Neural progenitor cell (in vitro differentiated cells): ENCODE data around the gene FAM83E. TPM values are rescaled to one million over a fixed set of nuclear protein-coding genes. Genes with fewer than 3 reads are reported as not detected.
"Not testable (repeated sequence)": the region's sequence is repeated elsewhere in the genome, so short reads cannot be mapped to it uniquely, and the experiment has no call there.

Experiments used
- DNase-seq: peaks from one replicate; pipeline ENCODE4 v3.0.0-alpha.2; 2016; ENCODE audit warnings: low spot score
- H2AFZ ChIP-seq: fragments of 200-600 bp; sonication (generic); replicated peaks from 2 replicates; pipeline ENCODE4 v1.6.1; 2016; ENCODE audit warnings: antibody characterized with exemption
- H3F3A ChIP-seq: fragments of 200-600 bp; sonication (generic); 2 replicates; pipeline ENCODE4 v1.6.1; 2016; ENCODE audit warnings: antibody characterized with exemption, low read depth
- H3K27ac ChIP-seq: fragments of 200-600 bp; sonication (generic); 2 replicates; pipeline ENCODE4 v1.5.1; 2016; ENCODE audit warnings: mild to moderate bottlenecking
- H3K27me3 ChIP-seq: fragments of 200-600 bp; sonication (generic); 2 replicates; pipeline ENCODE4 v1.6.1; 2016; ENCODE audit warnings: mild to moderate bottlenecking, moderate library complexity
- H3K36me3 ChIP-seq: fragments of 200-600 bp; sonication (generic); 2 replicates; pipeline ENCODE4 v1.5.1; 2016
- H3K4me1 ChIP-seq: fragments of 200-600 bp; sonication (generic); 2 replicates; pipeline ENCODE4 v1.6.1; 2016; ENCODE audit warnings: mixed run types
- H3K4me2 ChIP-seq: fragments of 200-600 bp; sonication (generic); 2 replicates; pipeline ENCODE4 v1.6.1; 2016
- H3K4me3 ChIP-seq: fragments of 200-600 bp; sonication (generic); 2 replicates; pipeline ENCODE4 v1.5.1; 2016
- H3K79me2 ChIP-seq: fragments of 200-600 bp; sonication (generic); 2 replicates; pipeline ENCODE4 v1.6.1; 2016; ENCODE audit warnings: low read depth
- H3K9ac ChIP-seq: fragments of 200-600 bp; sonication (generic); 2 replicates; pipeline ENCODE4 v1.6.1; 2016
- H3K9me3 ChIP-seq: fragments of 200-600 bp; sonication (generic); 2 replicates; pipeline ENCODE4 v1.5.1; 2016; ENCODE audit warnings: low read depth
- H4K20me1 ChIP-seq: fragments of 200-600 bp; sonication (generic); 2 replicates; pipeline ENCODE4 v1.6.1; 2016; ENCODE audit warnings: low read depth
- H3K27ac Mint-ChIP-seq: 3 replicates; pipeline ENCODE4 v1.8.0; 2021; ENCODE audit warnings: mixed read lengths
- H3K27me3 Mint-ChIP-seq: 2 replicates; pipeline ENCODE4 v1.8.0; 2022; ENCODE audit warnings: low read depth, mild to moderate bottlenecking, inconsistent platforms, moderate library complexity, mixed read lengths; ENCODE audit not compliant: insufficient read depth
- H3K36me3 Mint-ChIP-seq: 3 replicates; pipeline ENCODE4 v1.8.0; 2021; ENCODE audit warnings: mixed read lengths
- H3K4me1 Mint-ChIP-seq: 3 replicates; pipeline ENCODE4 v1.8.0; 2021; ENCODE audit warnings: mixed read lengths
- H3K4me3 Mint-ChIP-seq: 3 replicates; pipeline ENCODE4 v1.8.0; 2021; ENCODE audit warnings: mild to moderate bottlenecking, moderate library complexity, mixed read lengths
- H3K9me3 Mint-ChIP-seq: 3 replicates; pipeline ENCODE4 v1.8.0; 2020; ENCODE audit warnings: mixed read lengths
- EZH2 ChIP-seq: fragments of 200-600 bp; sonication (generic); IDR thresholded peaks from 2 replicates; pipeline ENCODE4 v1.6.1; 2017; ENCODE audit warnings: antibody characterized with exemption, mild to moderate bottlenecking, moderate library complexity
- EZH2phosphoT487 ChIP-seq: fragments of 200-600 bp; sonication (generic); IDR thresholded peaks from 2 replicates; pipeline ENCODE4 v1.6.1; 2017; ENCODE audit warnings: antibody characterized with exemption
- total RNA-seq: library from RNA; depleted of rRNA; stranded (reverse); fragments of >200 nt; gene quantifications from 2 replicates; pipeline ENCODE4 v1.2.3, GENCODE V29; 2015; ENCODE audit warnings: low replicate concordance
- TF ChIP-seq, protein P1 (sequence below): fragments of 200-600 bp; sonication (generic); IDR thresholded peaks from 2 replicates; pipeline ENCODE4 v1.5.1; 2017; ENCODE audit warnings: antibody characterized with exemption, mild to moderate bottlenecking

Gene FAM83E
- total RNA-seq, 1 donor from 2014 or later: 0.06 TPM

DNA sequence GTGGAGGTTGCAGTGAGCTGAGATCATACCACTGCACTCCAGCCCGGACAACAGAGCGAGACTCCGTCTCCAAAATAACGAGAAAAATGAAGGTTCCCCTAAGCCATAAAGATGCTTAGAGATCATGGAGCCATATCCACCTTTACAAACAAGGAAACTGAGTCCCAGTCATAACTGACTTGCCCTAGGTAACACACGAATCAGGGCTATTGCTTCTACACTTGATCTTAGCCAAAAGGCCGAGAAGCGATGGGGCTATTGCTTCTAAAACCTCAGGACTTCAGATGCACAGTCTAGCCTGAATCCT is 19.1 kb upstream of the FAM83E start:
- Mint-ChIP-seq H3K27ac (no peak overlapping the region), H3K4me1 (peaks cover 68% of the 10 kb centered on the region), H3K27me3 (peaks cover 8% of the 10 kb centered on the region), H3K9me3 (no peaks in the 10 kb centered on the region), H3K4me3 (peak overlapping the region; percentile 88), H3K36me3 (peaks cover 7% of the 10 kb centered on the region)
- Histone ChIP-seq H3K4me1 (peaks cover 28% of the 10 kb centered on the region), H3K4me2 (peak overlapping the region; percentile 98), H3K27ac (no peak overlapping the region), H3K79me2 (peaks cover 10% of the 10 kb centered on the region), H2AFZ (no peak overlapping the region), H3K4me3 (peak overlapping the region; percentile 23), H3K27me3 (no peaks in the 10 kb centered on the region), H3K9ac (no peak overlapping the region), H3K36me3 (no peaks in the 10 kb centered on the region), H3K9me3 (no peaks in the 10 kb centered on the region), H3F3A (peaks cover 69% of the 10 kb centered on the region), H4K20me1 (peaks cover 35% of the 10 kb centered on the region)
- DNase-seq: no peak
- no peak for TF ChIP-seq EZH2
- TF ChIP-seq, protein P1, sequence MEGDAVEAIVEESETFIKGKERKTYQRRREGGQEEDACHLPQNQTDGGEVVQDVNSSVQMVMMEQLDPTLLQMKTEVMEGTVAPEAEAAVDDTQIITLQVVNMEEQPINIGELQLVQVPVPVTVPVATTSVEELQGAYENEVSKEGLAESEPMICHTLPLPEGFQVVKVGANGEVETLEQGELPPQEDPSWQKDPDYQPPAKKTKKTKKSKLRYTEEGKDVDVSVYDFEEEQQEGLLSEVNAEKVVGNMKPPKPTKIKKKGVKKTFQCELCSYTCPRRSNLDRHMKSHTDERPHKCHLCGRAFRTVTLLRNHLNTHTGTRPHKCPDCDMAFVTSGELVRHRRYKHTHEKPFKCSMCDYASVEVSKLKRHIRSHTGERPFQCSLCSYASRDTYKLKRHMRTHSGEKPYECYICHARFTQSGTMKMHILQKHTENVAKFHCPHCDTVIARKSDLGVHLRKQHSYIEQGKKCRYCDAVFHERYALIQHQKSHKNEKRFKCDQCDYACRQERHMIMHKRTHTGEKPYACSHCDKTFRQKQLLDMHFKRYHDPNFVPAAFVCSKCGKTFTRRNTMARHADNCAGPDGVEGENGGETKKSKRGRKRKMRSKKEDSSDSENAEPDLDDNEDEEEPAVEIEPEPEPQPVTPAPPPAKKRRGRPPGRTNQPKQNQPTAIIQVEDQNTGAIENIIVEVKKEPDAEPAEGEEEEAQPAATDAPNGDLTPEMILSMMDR: no peak
- no peak for TF ChIP-seq EZH2phosphoT487

DNA sequence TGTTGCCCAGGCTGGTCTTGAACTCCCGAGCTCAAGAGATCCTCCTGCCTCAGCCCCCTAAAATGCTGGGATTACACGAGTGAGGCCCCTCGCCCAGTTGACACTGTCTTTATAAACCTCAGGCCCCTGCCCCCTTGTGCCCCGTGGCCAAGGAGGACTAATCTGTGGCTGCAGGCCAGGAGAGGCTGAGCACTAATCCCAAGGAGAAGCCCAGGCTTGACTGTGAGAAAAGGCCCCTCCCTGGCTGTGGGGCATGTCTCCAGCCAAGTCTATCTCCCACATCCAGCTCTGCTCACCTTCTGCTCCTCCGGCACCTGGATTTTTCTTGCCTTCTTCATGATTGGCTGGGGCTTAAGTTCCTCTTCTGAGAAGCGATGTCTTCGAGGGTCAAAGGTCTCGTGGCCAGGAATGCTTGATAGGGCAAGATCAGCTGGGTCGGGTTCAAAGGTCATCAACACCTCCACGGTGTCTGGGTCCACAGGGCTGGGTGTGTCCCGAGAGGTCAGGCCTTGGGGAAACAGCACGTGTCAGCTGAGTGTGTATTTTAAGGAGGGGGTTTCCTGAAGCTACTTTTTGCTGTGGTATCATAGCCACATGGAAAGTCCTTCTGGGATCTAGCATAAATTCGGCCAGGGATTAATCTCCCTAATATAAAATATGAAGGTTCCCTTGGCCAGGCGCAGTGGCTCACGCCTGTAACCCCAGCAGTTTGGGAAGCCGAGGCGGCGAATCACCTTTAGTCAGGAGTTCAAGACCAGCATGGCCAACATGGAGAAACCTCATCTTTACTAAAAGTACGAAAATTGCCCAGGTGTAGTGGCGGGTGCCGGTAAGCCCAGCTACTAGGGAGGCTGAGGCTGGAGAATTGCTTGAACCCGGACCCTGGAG is 18.5 kb upstream of the FAM83E start:
- H3K79me2 ChIP-seq: peaks cover 10% of the 10 kb centered on the region
- no peak overlapping the region for H2AFZ ChIP-seq
- Mint-ChIP-seq H3K9me3 (no peaks in the 10 kb centered on the region), H3K4me1 (peaks cover 62% of the 10 kb centered on the region), H3K27ac (no peak overlapping the region), H3K36me3 (peaks cover 4% of the 10 kb centered on the region), H3K4me3 (peak overlapping the region; percentile 88), H3K27me3 (peaks cover 8% of the 10 kb centered on the region)
- no peaks in the 10 kb centered on the region for H3K27me3 ChIP-seq
- DNase-seq: no peak
- no peaks in the 10 kb centered on the region for H3K36me3 ChIP-seq
- H3K9me3 ChIP-seq: no peaks in the 10 kb centered on the region
- no peak overlapping the region for H3K27ac ChIP-seq
- TF ChIP-seq, protein P1: no peak
- TF ChIP-seq EZH2phosphoT487: no peak
- no peak for TF ChIP-seq EZH2
- no peak overlapping the region for H3K4me2 ChIP-seq
- no peak overlapping the region for H3K9ac ChIP-seq
- peaks cover 69% of the 10 kb centered on the region for H3F3A ChIP-seq
- peaks cover 35% of the 10 kb centered on the region for H4K20me1 ChIP-seq
- H3K4me3 ChIP-seq: no peak overlapping the region
- H3K4me1 ChIP-seq: peaks cover 24% of the 10 kb centered on the region

DNA sequence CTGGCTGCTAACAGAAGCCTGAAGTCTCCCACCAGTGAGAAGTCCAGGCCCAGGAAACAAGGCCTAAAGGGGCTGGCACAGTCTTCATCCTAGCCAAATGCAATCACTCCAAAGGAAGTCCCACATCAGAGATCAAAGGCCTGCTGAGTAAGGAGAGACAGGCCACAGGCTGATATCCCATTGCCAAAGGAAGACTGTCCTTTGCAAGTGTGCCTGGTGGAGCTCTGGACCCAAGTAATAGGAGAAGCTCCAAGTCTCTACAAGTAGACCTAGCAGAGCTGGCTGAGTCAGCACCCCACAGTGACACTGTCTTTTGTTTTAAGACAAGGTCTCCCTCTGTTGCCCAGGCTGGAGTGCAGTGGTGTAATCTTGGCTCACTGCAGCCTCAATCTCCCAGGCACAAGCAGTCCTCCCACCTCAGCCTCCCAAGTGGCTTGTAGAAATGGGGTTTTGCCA is 17.8 kb upstream of the FAM83E start:
- peak overlapping the region; percentile 54 for H3K4me3 Mint-ChIP-seq
- Histone ChIP-seq H3F3A (peaks cover 67% of the 10 kb centered on the region), H3K27me3 (no peaks in the 10 kb centered on the region), H3K79me2 (peaks cover 10% of the 10 kb centered on the region), H3K9ac (no peak overlapping the region), H3K4me1 (peaks cover 23% of the 10 kb centered on the region), H3K27ac (no peak overlapping the region), H4K20me1 (peaks cover 35% of the 10 kb centered on the region), H3K4me3 (no peak overlapping the region), H3K36me3 (no peaks in the 10 kb centered on the region), H3K9me3 (no peaks in the 10 kb centered on the region), H2AFZ (no peak overlapping the region), H3K4me2 (no peak overlapping the region)
- H3K9me3 Mint-ChIP-seq: no peaks in the 10 kb centered on the region
- H3K4me1 Mint-ChIP-seq: peaks cover 58% of the 10 kb centered on the region
- DNase-seq: no peak
- no peak overlapping the region for H3K27ac Mint-ChIP-seq
- H3K27me3 Mint-ChIP-seq: peaks cover 7% of the 10 kb centered on the region
- TF ChIP-seq EZH2 (no peak), EZH2phosphoT487 (no peak)
- TF ChIP-seq, protein P1: no peak
- H3K36me3 Mint-ChIP-seq: peaks cover 2% of the 10 kb centered on the region

DNA sequence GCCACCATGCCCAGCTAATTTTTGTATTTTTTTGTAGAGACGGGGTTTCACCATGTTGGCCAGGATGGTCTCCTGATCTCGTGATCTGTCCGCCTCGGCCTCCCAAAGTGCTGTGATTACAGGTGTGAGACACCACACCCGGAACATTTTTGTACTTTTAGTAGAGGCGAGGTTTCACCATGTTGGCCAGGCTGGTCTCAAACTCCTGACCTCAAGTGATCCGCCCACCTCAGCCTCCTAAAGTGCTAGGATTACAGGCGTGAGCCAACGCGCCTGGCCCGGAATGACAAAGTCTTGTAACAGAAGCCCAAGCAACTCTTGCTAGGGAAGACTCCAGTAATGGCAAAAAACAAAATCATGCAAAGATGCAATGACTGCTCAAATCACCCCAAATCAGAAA is 17.4 kb upstream of the FAM83E start:
- H3K4me2 ChIP-seq, H3K27me3 ChIP-seq, H3K9me3 ChIP-seq, H2AFZ ChIP-seq, H3K36me3 Mint-ChIP-seq, H3K27me3 Mint-ChIP-seq, H3K79me2 ChIP-seq, H3K4me3 ChIP-seq, H3K27ac Mint-ChIP-seq, DNase-seq, H3K9ac ChIP-seq, H3K27ac ChIP-seq, H3K9me3 Mint-ChIP-seq, H3K36me3 ChIP-seq: not testable (repeated sequence)
- H4K20me1 ChIP-seq: peaks cover 35% of the 10 kb centered on the region
- H3F3A ChIP-seq: peaks cover 65% of the 10 kb centered on the region
- H3K4me1 Mint-ChIP-seq: peaks cover 57% of the 10 kb centered on the region
- peak overlapping the region; percentile 54 for H3K4me3 Mint-ChIP-seq
- H3K4me1 ChIP-seq: peaks cover 23% of the 10 kb centered on the region
